Gastroesophageal sphincter (tissue), 4 donors: Measurements from ENCODE around the gene ISG20. TPM values are rescaled to one million over a fixed set of nuclear protein-coding genes. Genes with fewer than 3 reads are reported as not detected.

ENCODE experiments used
- ATAC-seq: fragments of 150-250 bp; one replicate; pipeline ENCODE4 v1.9.1; 2016; ENCODE audit warnings: mild to moderate bottlenecking, moderate library complexity
- H3K27ac ChIP-seq, 4 donors: fragments of 200-600 bp; sonication (generic) in 3 of 4; 1 replicate in 3 of 4; 2 replicates in 1 of 4; pipeline ENCODE4 v1.5.1; 2016 to 2019
- H3K27me3 ChIP-seq: fragments of 200-600 bp; sonication (generic); one replicate; pipeline ENCODE4 v1.5.1; 2019
- H3K36me3 ChIP-seq, 2 donors: fragments of 200-600 bp; sonication (generic); one replicate each; pipeline ENCODE4 v1.5.1; 2019; ENCODE audit warnings: control low read depth in 1 of 2
- H3K4me1 ChIP-seq, 3 donors: fragments of 200-600 bp; sonication (generic); 1 replicate in 2 of 3; 2 replicates in 1 of 3; pipeline ENCODE4 v1.5.1; 2016 to 2019; ENCODE audit warnings: control low read depth in 2 of 3
- H3K4me3 ChIP-seq, 2 donors: fragments of 200-600 bp; sonication (generic); one replicate each; pipeline ENCODE4 v1.5.1; 2019; ENCODE audit warnings: mild to moderate bottlenecking in 1 of 2, moderate library complexity in 1 of 2
- H3K9me3 ChIP-seq, 3 donors: fragments of 200-600 bp; sonication (generic); one replicate each; pipeline ENCODE4 v1.5.1; 2017 to 2019; ENCODE audit warnings: control low read depth in 2 of 3
- CTCF ChIP-seq, 4 experiments: fragments of 200-600 bp in 2 of 4; fragments of 450-650 bp in 2 of 4; sonication (generic) in 1 of 4; IDR thresholded peaks; one replicate each; pipeline ENCODE4 v1.5.1; 2017 to 2019; ENCODE audit warnings: antibody characterized with exemption in 4 of 4, mild to moderate bottlenecking in 2 of 4, moderate library complexity in 2 of 4
- EP300 ChIP-seq: sonication (generic); formaldehyde crosslinking; IDR thresholded peaks from one replicate; pipeline ENCODE4 v1.6.1; 2017; ENCODE audit warnings: antibody characterized with exemption, mild to moderate bottlenecking
- POLR2A ChIP-seq, 2 donors: fragments of 450-650 bp; IDR thresholded peaks; one replicate each; pipeline ENCODE4 v1.6.1; 2017; ENCODE audit warnings: antibody characterized with exemption in 2 of 2, mild to moderate bottlenecking in 2 of 2, moderate library complexity in 1 of 2
- POLR2AphosphoS5 ChIP-seq: sonication (generic); formaldehyde crosslinking; IDR thresholded peaks from one replicate; pipeline ENCODE4 v1.6.1; 2017; ENCODE audit warnings: antibody characterized with exemption
- WGBS, 2 donors: methylation state at CpG; one replicate each; pipeline ENCODE4 v1.1.5; 2018; ENCODE audit warnings: low coverage in 1 of 2; 5-methylcytosine and 5-hydroxymethylcytosine counted together
- total RNA-seq, 4 donors: library from RNA; depleted of rRNA; stranded (reverse); fragments of >200 nt; gene quantifications; one replicate each; pipeline ENCODE4 v1.1.0, GENCODE V29; 2016

The ISG20 gene
- total RNA-seq, 4 donors from 2014 or later = 2.5 to 8.7 (median 5.9) TPM

- Histone ChIP-seq H3K9me3 (no peaks in the 10 kb centered on the region), H3K36me3 (peaks cover 0 to 4% of the 10 kb centered on the region in 2 donors), H3K4me3 (peak within 1 kb of the TSS; percentile 77 to 89), H3K27ac (peak within 1 kb of the TSS; percentile 52 to 87 (median 84)), H3K27me3 (peaks cover 2% of the 10 kb centered on the region), H3K4me1 (peaks cover 0 to 43% (median 27%) of the 10 kb centered on the region in 3 donors)
- peak; percentile 99 for ATAC-seq
- 0% methylated on average over 1 to 3 of the region's 71 CpGs for WGBS, 2 donors
- TF ChIP-seq POLR2AphosphoS5 (peak; percentile 68), EP300 (no peak), POLR2A (IDR thresholded peaks at IDR 0.05) (peak; percentile 25 to 55), CTCF (IDR thresholded peaks at IDR 0.05) (peak in 1 of 4 experiments; percentile 49)
These were observed 17.6 kb upstream of the ISG20 start, which contains the start of gene AEN for GRCh38 chr15:88620995-88621772. Gene AEN, plus strand, starts transcription at chr15:88621340. Its CDS starts 4,870 bp downstream, at chr15:88626210.

GRCh38 chr15:88621789-88622604 lies 16.8 kb upstream of the ISG20 start:
- Histone ChIP-seq H3K36me3 (peaks cover 0 to 12% of the 10 kb centered on the region in 2 donors), H3K27ac (peak overlapping the region; percentile 52 to 87 (median 84)), H3K9me3 (no peaks in the 10 kb centered on the region), H3K27me3 (no peaks in the 10 kb centered on the region), H3K4me1 (peaks cover 0 to 43% (median 27%) of the 10 kb centered on the region in 3 donors), H3K4me3 (peak overlapping the region; percentile 77 to 89)
- no peak for TF ChIP-seq CTCF (IDR thresholded peaks at IDR 0.05)
- TF ChIP-seq POLR2AphosphoS5 = no peak
- no peak for TF ChIP-seq EP300
- TF ChIP-seq POLR2A (IDR thresholded peaks at IDR 0.05) = no peak
- no peak for ATAC-seq
- 23 to 26% methylated on average over 6 to 10 of the region's 17 CpGs for WGBS, 2 donors

- 60 to 71% methylated on average over 4 to 5 of the region's 5 CpGs for WGBS, 2 donors
- Histone ChIP-seq H3K9me3 (no peaks in the 10 kb centered on the region), H3K4me3 (peak overlapping the region in 1 of 2 donors; percentile 77), H3K27me3 (no peaks in the 10 kb centered on the region), H3K36me3 (peaks cover 0 to 18% of the 10 kb centered on the region in 2 donors), H3K4me1 (peaks cover 0 to 43% (median 27%) of the 10 kb centered on the region in 3 donors), H3K27ac (peak overlapping the region in 3 of 4 donors; percentile 39 to 87 (median 82))
- ATAC-seq = no peak
- TF ChIP-seq EP300 = no peak
- no peak for TF ChIP-seq CTCF (IDR thresholded peaks at IDR 0.05)
- TF ChIP-seq POLR2A (IDR thresholded peaks at IDR 0.05) = no peak
- TF ChIP-seq POLR2AphosphoS5 = no peak
These were observed 16.2 kb upstream of the ISG20 start for GRCh38 chr15:88622605-88622975.

- WGBS, 2 donors = 30 to 54% methylated on average over 1 to 2 of the region's 2 CpGs
- TF ChIP-seq POLR2AphosphoS5 = no peak
- no peak for TF ChIP-seq EP300
- TF ChIP-seq POLR2A (IDR thresholded peaks at IDR 0.05) = no peak
- TF ChIP-seq CTCF (IDR thresholded peaks at IDR 0.05) = no peak
- H3K9me3 ChIP-seq = no peaks in the 10 kb centered on the region
These were observed 15.8 kb upstream of the ISG20 start for GRCh38 chr15:88623061-88623460.

More at GRCh38 chr15:88623061-88623460, 15.8 kb upstream of the ISG20 start:
- ATAC-seq = no peak
- peak overlapping the region in 1 of 2 donors; percentile 77 for H3K4me3 ChIP-seq
- H3K27me3 ChIP-seq = no peaks in the 10 kb centered on the region
- peak overlapping the region in 3 of 4 donors; percentile 30 to 87 (median 82) for H3K27ac ChIP-seq
- H3K4me1 ChIP-seq = peaks cover 0 to 43% (median 27%) of the 10 kb centered on the region in 3 donors
- H3K36me3 ChIP-seq = peaks cover 0 to 23% of the 10 kb centered on the region in 2 donors
